ENCODE data around the gene TUT1.
"Not testable (repeated sequence)": the region's sequence is repeated elsewhere in the genome, so short reads cannot be mapped to it uniquely, and the experiment has no call there.

Gene TUT1

DNA sequence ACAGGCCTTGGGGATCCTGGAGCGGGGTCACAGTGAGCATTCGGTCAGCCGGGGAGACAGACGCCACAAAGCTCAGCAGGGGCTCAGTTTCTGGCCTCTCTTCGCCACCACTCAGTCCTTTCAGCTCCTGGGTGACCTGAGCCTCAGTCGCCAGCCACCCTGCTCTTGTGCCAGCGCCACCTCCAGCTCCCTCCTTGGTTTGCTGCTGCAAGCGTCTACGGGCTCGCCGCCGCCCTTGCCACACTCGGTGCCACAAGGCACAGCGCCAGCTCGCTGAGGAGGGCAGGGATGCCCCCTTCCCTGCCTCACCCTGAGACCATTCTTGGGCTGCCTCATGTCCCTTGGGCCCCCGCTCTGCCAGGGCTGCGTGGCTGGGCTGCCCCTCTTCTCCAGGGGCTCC lies 16.2 kb downstream of the TUT1 start:
- no peak for DNase-seq

DNA sequence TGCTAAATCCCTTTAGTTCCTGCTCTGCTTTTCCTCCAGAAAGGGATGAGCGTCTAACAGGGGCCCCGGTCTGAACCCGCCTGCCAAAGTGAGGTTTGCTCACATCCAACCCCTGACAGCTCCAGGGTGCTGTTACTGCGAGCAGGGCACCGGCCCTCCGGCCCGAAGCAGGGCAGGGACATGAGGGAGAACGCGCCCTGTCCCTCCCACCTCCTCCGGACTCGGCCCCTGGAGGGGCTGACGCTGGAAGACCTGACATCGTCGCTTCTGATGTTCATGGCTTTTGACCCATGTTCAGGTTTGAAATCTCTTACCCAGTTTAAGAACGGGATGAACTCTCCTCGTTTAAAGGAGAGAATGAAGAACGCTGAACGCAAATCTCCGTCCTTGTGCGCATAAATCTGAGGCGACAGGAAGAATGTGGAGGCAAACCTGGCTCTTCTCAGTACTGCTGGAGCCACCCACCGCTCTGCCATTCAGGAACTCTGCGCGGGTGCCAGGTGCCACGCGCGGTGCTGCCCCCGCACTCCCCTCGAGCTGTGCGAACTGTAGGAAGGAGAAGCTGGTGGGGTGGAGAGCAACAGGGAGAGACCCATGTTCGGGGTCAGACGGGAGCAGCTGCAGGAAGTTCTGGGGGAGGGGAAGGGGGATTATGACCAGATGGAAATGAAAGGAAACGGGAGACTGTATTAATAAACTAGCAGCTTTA lies 16.8 kb downstream of the TUT1 start:
- DNase-seq = no peak

DNA sequence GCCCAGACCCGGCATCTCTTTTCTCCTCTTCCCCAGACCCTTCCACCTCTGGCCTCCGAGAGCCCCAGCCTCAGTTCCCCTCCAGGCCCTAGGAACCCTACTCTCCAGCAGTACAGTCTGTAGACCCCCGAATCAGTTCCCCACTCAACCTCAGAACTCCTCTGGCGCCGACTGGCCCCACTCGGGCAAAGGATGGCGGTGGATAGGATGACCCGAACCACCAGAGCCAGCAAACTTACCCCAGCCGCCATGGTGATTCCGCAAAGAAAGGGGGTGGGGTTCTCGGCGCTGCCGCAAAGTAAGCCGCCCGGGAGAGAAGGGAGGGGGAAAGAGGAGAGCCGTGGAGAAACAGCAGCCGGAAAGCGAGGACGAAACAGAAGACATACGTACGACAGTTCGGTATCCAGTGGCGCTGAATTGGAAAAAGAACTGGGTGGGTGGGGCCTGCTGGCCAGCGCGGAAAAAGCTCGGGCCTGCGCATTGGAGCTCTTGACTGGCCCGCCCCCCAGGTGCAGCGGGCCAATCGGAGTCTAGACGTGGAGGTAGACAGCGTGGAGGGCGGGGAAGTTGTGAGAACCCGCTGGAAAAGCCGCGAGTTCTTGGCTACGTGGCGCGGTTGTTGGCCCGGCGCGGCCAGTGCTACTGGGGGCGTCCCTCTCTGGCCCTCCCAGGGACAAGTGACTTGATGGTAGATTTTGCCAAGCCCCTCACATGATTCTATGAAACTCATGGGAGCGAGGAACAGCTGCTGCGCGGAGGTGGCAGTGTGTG lies 17.5 kb downstream of the TUT1 start, which contains the start of gene EEF1G:
Gene EEF1G (minus strand): TSS at position 300 of the 771 bp plus-strand sequence. CDS start 49 bp downstream, at position 251.
- DNase-seq = peak; percentile 100

GRCh38 chr11:62573006-62573591 lies 18.2 kb downstream of the TUT1 start:
- DNase-seq = peak; percentile 34

DNA sequence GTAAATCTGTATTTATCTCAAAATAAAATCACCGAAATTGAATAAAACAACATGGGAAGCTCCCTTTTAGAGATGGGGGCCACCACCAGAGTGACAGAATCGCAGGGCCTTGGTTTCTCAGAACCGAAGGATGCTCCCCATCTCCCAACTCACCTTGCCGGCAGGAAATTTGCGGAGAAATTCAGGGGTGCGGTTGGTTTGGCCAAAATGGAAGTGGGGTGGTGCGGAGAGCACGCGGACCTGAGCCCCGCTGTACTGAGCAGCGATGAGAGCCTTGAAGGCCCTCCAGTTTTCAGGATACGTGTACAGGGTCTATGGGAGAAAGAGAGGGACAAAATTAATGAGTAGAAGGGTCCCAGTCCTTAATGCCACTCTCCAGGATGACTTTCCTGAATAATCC lies 18.9 kb downstream of the TUT1 start:
- no peak for DNase-seq

GRCh38 chr11:62571493-62571892 lies 19.8 kb downstream of the TUT1 start:
- DNase-seq = not testable (repeated sequence)

GRCh38 chr11:62570903-62571302 lies 20.4 kb downstream of the TUT1 start:
- DNase-seq = not testable (repeated sequence)

DNA sequence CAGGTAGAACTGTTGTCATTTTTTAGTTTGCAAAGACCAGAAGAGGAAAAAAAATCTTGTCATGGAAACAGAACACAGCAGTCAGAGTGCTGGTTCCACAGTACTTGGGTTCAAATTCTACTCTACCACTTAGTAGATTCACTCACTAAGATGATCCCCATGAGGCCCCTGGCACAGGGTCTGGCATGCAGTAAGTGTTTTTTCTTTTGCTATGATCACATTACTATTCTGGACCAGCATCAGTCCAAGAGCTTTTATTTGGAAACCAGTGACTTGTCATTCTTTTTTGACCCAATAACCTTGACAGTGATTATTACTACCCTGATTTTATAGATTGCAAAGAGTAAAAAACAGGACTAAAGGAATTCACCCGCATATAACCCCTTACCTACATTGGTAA lies 21.7 kb downstream of the TUT1 start:
- no peak for DNase-seq

GRCh38 chr11:62567018-62567633 lies 24.2 kb downstream of the TUT1 start:
- no peak for DNase-seq

GRCh38 chr11:62566247-62566646 lies 25.1 kb downstream of the TUT1 start:
- no peak for DNase-seq

DNA sequence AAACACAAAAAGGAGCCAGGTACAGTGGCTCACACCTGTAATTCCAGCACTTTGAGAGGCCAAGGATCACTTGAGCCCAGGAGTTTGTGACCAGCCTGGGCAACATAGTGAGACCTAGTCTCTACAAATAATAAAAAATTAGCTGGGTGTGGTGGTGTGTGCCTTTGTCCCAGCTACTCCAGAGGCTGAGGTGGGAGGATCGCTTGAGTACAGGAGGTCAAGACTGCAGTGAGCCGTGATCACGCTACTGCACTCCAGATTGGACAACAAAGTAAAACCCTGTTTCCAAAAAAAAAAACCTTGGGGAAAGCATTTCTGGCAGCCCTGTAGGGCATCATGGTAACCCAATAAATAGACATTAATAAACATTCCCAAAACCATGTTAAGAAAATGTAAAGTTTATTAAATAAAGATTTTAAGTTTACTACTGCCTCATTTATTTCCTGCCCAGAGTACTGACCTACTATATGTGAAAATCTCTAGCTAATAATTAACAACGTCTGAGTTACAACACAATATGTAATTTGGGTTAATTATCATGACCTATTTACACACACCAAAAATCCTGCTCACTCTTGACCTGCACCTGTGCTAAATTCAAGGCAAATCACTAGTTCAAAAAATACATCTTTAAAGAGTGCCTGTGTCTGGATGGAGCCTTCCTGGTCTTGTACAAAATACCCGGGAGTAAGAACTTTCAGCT lies 26.1 kb downstream of the TUT1 start:
- DNase-seq = no peak

DNA sequence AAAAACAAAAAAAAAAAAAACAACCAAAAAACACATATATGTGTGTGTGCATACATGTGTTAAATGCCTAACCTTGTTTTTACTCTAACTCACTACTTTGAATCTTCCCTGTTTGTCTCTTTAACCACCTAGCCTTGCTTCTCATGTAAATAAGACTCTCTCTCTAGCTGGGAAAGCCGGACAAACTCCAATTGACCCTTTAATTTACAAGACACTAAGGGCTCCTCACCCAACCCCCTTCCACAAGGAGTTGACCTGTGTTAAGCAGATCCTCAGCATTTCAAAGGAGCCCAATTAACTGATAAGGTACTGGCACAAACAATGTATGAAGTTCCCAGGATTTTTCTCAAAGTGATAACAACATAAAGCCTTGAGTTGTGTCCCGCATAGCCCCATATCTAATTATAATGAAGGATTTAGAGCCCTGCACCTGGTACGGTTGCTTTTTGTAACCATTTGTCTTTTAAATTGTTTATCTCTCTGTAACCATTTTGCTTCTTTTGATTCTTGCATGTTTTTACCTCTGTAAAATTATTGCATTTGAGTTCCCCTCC lies 29.6 kb downstream of the TUT1 start:
- DNase-seq = not testable (repeated sequence)

GRCh38 chr11:62560566-62561103 lies 30.7 kb downstream of the TUT1 start:
- peak; percentile 85 for DNase-seq

DNA sequence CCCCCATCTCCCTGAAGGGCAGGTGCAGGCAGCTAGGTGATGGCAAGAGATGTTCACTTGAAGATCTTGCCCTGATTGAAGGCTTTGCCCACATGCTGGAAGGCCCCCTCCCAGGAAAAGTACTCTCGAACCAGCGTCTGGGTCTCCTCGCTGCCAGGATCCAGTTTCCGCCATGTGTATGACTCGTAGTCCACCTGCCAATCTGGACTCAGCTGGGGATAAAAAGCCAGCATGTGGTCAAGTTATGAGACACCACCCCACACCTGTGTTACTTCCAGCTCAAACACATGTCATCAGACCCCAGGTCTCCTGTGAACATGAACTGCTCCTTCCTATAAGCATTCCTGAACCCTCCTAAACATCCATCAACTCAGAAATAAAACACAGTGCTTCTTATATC lies 31.7 kb downstream of the TUT1 start:
- not testable (repeated sequence) for DNase-seq

GRCh38 chr11:62559204-62559603 lies 32.1 kb downstream of the TUT1 start:
- no peak for DNase-seq

DNA sequence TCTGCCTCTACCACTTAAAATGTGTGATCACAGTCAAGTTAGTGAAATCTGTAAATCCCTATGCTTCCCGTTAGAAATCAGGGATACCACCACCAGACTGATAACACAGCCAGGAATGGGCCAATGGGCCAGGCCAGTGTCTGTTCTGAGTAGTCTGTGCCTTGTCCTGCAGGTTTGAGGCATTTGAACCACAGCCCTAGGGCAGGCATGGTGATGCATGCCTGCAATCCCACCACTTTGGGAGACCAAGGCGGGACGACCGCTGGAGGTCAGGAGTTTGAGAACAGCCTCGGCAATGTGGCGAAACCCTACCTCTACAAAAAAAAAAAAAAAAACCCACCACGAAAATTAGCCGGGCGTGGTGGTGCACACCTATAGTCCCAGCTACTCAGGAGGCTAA lies 32.7 kb downstream of the TUT1 start:
- DNase-seq = no peak

DNA sequence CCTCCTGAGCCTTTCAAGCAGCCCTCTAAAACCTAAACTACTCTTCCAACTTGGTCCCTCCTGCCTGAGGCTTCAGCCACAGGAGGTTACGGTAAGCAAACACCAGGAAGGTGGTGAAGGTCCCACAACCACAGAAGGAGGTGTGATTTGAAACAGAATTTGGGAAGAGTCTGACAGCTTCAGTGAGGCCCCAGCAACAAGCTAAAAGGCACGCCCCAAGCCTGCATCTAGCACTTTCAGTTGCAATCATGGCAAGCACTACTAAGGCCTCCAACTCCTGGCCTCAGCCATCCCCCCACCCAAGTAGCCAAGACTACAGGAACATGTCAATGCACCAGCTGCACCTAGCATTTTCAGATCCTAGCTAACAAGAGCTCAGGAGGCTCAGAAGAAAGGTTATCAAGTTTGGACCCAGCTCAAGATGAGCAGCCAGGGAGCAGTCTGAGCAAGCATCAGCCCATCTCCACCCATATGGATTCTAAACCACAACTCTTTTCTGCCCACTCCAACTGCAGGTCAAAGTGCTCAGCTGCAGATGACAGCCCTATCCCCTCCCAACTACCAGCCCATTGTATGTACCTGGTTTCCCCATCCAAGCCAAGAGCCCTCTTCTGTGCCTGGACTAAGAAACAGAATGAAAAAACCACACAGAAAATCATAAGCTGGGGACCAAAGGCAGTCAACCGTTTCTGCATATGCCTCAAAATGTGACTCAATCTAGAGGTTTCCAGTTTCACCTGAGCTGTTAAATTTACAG lies 34.3 kb downstream of the TUT1 start:
- no peak for DNase-seq

DNA sequence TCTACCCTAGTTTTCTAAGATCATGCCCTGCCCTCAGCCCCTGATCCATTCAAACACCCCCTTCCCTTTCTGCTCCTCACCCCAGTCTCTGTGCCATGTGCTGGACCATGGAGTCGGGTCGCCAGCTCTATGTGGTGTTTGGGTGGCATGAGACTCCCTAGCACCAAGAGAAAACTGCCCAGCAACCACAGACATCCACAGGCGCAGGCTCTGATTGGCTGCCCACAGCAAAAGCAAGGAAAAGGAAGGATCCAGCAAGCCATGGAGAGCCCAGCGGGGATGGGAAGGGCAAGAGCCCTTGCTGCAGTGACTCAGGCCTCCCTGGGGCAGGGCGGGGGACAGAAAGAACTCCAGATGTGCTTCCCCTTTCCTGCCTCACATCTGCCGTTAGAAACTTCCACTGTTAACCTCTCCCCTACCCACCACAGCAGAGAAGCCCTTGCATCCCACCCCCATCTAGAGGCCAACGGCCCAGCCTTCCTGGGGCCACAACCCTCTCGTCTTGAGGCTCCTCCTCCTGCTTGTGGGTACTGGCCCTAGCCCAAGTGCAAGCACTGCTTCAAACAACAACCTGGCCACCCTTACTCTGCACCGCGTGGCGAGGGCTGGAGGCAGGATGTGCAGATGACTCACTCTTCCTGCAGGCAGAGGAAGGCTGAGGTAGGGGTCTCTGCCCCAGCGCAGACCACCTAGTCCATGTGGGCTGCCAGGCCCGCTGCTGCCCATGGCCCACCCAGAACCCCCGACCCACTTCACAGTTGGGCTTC lies 35.0 kb downstream of the TUT1 start:
- peak; percentile 90 for DNase-seq

GRCh38 chr11:62555464-62556107 lies 35.7 kb downstream of the TUT1 start:
- DNase-seq = peak; percentile 90

Data from CD4-positive, alpha-beta T cell treated with Interleukin-15 for 1 hour (primary cell).